ENCODE measurements around the gene RAB30. TPM values are rescaled to one million over a fixed set of nuclear protein-coding genes. Genes with fewer than 3 reads are reported as not detected.

The RAB30 gene
- total RNA-seq, 1 donor = 12.5 TPM

DNA sequence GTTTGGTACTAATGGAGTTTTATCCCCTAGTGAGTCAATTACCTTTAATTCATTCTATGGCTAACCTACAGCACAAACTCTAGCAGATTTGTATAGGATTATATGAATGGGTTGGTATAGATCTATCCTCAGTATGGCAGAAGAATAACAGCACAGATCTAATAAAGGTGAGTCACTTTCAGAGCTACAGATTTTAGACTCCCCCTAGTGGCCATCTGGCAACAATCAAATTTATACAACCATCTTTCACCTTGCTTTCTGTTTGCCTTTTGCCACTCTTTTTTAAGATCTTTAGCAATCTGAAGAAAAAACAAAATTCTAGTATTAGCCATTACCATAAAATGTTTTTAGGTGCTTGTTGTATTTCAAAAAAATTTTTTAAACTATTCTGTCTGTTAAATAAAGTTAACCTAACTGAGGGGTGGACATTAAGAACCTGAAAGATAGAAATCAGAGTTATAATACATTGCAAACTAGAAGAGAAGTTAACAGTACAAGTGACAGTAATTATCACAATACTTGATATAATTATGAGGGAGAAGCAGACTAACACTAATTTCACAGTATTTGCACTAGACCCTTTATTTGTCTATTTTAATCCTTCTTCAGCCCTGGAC is 144.3 kb downstream of the RAB30 start:
- DNase-seq (ENCODE audit: low read depth) = peak; percentile 69
- TF ChIP-seq, protein P1, sequence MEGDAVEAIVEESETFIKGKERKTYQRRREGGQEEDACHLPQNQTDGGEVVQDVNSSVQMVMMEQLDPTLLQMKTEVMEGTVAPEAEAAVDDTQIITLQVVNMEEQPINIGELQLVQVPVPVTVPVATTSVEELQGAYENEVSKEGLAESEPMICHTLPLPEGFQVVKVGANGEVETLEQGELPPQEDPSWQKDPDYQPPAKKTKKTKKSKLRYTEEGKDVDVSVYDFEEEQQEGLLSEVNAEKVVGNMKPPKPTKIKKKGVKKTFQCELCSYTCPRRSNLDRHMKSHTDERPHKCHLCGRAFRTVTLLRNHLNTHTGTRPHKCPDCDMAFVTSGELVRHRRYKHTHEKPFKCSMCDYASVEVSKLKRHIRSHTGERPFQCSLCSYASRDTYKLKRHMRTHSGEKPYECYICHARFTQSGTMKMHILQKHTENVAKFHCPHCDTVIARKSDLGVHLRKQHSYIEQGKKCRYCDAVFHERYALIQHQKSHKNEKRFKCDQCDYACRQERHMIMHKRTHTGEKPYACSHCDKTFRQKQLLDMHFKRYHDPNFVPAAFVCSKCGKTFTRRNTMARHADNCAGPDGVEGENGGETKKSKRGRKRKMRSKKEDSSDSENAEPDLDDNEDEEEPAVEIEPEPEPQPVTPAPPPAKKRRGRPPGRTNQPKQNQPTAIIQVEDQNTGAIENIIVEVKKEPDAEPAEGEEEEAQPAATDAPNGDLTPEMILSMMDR (IDR thresholded peaks at IDR 0.05; ENCODE audit: insufficient read depth, low read depth, low read length) = peak; percentile 77
- no peak overlapping the region for H3K4me3 ChIP-seq (ENCODE audit: low read depth, low read length)

DNA sequence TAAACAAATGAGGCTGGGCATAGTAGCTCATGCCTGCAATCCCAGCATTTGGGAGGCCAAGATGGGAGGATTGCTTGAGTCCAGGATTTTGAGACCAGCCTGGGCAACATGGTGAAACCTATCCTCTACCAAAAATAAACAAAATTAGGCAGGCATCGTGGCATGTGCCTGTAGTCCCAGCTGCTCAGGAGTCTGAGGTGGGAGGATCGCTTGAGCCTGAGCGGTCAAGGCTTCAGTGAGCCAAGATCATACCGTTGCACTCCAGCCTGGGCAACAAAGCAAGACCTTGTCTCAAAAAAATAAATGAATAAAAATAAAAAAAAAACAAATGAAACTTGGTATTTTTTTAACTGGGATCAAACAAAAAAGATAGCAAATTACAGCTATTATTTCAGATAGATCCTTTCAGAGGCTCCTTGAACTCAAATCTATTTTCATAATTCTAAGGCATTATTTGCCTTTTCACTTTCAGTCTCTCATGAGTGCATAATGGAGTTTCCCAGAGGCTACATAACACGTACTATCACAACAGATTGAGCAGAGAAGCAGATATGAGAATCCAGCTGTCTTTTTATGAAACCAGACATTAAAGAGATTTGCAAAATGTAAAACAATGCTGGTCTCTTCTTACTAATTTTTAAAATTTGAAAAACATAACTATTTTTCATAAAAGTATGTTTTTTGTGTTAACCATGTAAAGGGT is 147.0 kb downstream of the RAB30 start:
- TF ChIP-seq, protein P1 (IDR thresholded peaks at IDR 0.05; ENCODE audit: insufficient read depth, low read depth, low read length) = no peak
- no peak overlapping the region for H3K4me3 ChIP-seq (ENCODE audit: low read depth, low read length)
- DNase-seq (ENCODE audit: low read depth) = no peak

Small RNAs within 50 kb of the gene (small RNA-seq; reads per million reads assigned to genes)
- not detected for gene SNORA70E

Other genes starting within 250 kb of the RAB30 start
- gene PRCP, start 171.5 kb downstream of the RAB30 start, total RNA-seq = 25.4 and 37.1 TPM in 2 replicates
- gene DDIAS, start 170.2 kb downstream of the RAB30 start, total RNA-seq = 1.9 and 5.6 TPM in 2 replicates
- gene PCF11, start 85.2 kb upstream of the RAB30 start, total RNA-seq = 30.9 and 46.2 TPM in 2 replicates
- 6.4 and 11.2 TPM in 2 replicates for gene ANKRD42, start 121.8 kb upstream of the RAB30 start, total RNA-seq
- 58.3 and 73.0 TPM in 2 replicates for gene CCDC90B, start 214.5 kb upstream of the RAB30 start, total RNA-seq